HepG2 (cell line): ENCODE measurements around the gene ATP7A. TPM values are rescaled to one million over a fixed set of nuclear protein-coding genes. Genes with fewer than 3 reads are reported as not detected.
"Not testable (repeated sequence)": the region's sequence is repeated elsewhere in the genome, so short reads cannot be mapped to it uniquely, and the experiment has no call there.

Source experiments
- ATAC-seq: fragments of 200-7000 bp; cut with Tn5 transposase; 3 replicates; pipeline ENCODE4 v1.9.1; 2020; ENCODE audit warnings: mild to moderate bottlenecking, moderate library complexity
- BruUV-seq: library from RNA; stranded (reverse); fragments of 400-500 nt; replicated peaks from 2 replicates; lab custom pipeline; 2021; lab: Mats Ljungman, UMichigan
- CTCF ChIA-PET: fragments of 300-600 bp; formaldehyde crosslinking; extraction: SDS; loops from one replicate; lab custom pipeline; 2021; ENCODE audit warnings: low total read pairs, inconsistent platforms, low intra/inter-chr PET ratio; lab: Yijun Ruan, JAX
- POLR2A ChIA-PET: fragments of 350-600 bp; sonication (Branson Sonifier 250); formaldehyde crosslinking; loops from one replicate; lab custom pipeline; 2020; ENCODE audit warnings: antibody characterized with exemption, inconsistent platforms; lab: Yijun Ruan, JAX
- DNase-seq: peaks from one replicate; pipeline ENCODE4 v3.0.0-alpha.2; 2015; ENCODE audit warnings: low spot score
- FAIRE-seq: peaks from 3 replicates; lab custom pipeline; 2011; peaks lifted over from hg19 to GRCh38; lab: Jason Lieb, UNC
- H2AFZ ChIP-seq: one replicate; pipeline ENCODE4 v1.6.1; 2011; ENCODE audit warnings: low read length, inconsistent platforms
- H3K27ac ChIP-seq: fragments of 300-600 bp; 3 replicates; pipeline ENCODE4 v1.8.0; 2011; ENCODE audit warnings: mixed run types, mild to moderate bottlenecking, mixed read lengths, low read length, inconsistent platforms; ENCODE audit not compliant: insufficient read depth; ENCODE audit errors: extremely low read length
- H3K27me3 ChIP-seq, 2 experiments: fragments of 200-600 bp in 1 of 2; 2 replicates in 1 of 2; 3 replicates in 1 of 2; pipeline versions ENCODE4 v1.6.0 to v1.8.0; 2011; ENCODE audit warnings: low read length in 2 of 2, mild to moderate bottlenecking in 2 of 2, moderate library complexity in 2 of 2, inconsistent platforms in 1 of 2; ENCODE audit not compliant: insufficient read depth in 2 of 2, control insufficient read depth in 1 of 2
- H3K36me3 ChIP-seq, 2 experiments: fragments of 200-600 bp in 1 of 2; replicated peaks in 1 of 2; 2 replicates in 1 of 2; 3 replicates in 1 of 2; pipeline versions ENCODE4 v1.5.1 to v1.8.0; 2011; ENCODE audit warnings: low read length in 2 of 2, inconsistent platforms in 1 of 2; ENCODE audit not compliant: insufficient read depth in 2 of 2, control insufficient read depth in 1 of 2
- H3K4me1 ChIP-seq: 2 replicates; pipeline ENCODE4 v1.5.1; 2012; ENCODE audit warnings: low read length, inconsistent platforms; ENCODE audit not compliant: insufficient read depth
- H3K4me2 ChIP-seq: 2 replicates; pipeline ENCODE4 v1.6.0; 2011; ENCODE audit warnings: low read depth, low read length, inconsistent platforms
- H3K4me3 ChIP-seq, 3 experiments: fragments of 200-600 bp in 1 of 3; sonication (generic), shearing (Covaris generic) in 1 of 3; replicated peaks in 1 of 3; 2 replicates each; pipeline ENCODE4 v1.5.1; 2011 to 2016; ENCODE audit warnings: low read length in 3 of 3, inconsistent platforms in 2 of 3, low read depth in 2 of 3, mild to moderate bottlenecking in 2 of 3, control low read depth in 1 of 3, mixed read lengths in 1 of 3; ENCODE audit not compliant: insufficient read depth in 1 of 3
- H3K79me2 ChIP-seq: one replicate; pipeline ENCODE4 v1.6.1; 2011; ENCODE audit warnings: low read length, inconsistent platforms; ENCODE audit not compliant: insufficient read depth
- H3K9ac ChIP-seq: 2 replicates; pipeline ENCODE4 v1.6.0; 2011; ENCODE audit warnings: mild to moderate bottlenecking, low read depth, low read length, inconsistent platforms; ENCODE audit not compliant: insufficient read depth
- H3K9me3 ChIP-seq: 2 replicates; pipeline ENCODE4 v1.5.1; 2012; ENCODE audit warnings: mild to moderate bottlenecking, low read length
- H4K20me1 ChIP-seq: 2 replicates; pipeline ENCODE4 v1.6.0; 2011; ENCODE audit warnings: inconsistent platforms, mild to moderate bottlenecking, low read length, moderate library complexity; ENCODE audit not compliant: insufficient read depth
- DZIP1 ChIP-seq: sonication (generic); formaldehyde crosslinking; IDR thresholded peaks from 2 replicates; pipeline ENCODE4 v1.5.0; 2020; ENCODE audit warnings: mild to moderate bottlenecking, missing genetic modification reagents
- KDM6A ChIP-seq: IDR thresholded peaks from 2 replicates; pipeline ENCODE4 v1.6.1; 2016; ENCODE audit warnings: low read depth
- NRL ChIP-seq: sonication (generic); formaldehyde crosslinking; IDR thresholded peaks from 2 replicates; pipeline ENCODE4 v1.5.0; 2020; ENCODE audit warnings: missing genetic modification reagents, mild to moderate bottlenecking, moderate library complexity, borderline replicate concordance
- RNF219 ChIP-seq: sonication (generic); formaldehyde crosslinking; IDR thresholded peaks from 2 replicates; pipeline ENCODE4 v1.5.0; 2020; ENCODE audit warnings: mild to moderate bottlenecking, missing genetic modification reagents
- ZBTB46 ChIP-seq: sonication (generic); formaldehyde crosslinking; IDR thresholded peaks from 2 replicates; pipeline ENCODE4 v1.4.0; 2020; ENCODE audit warnings: mild to moderate bottlenecking, missing genetic modification reagents, borderline replicate concordance
- ZNF430 ChIP-seq: sonication (generic); formaldehyde crosslinking; IDR thresholded peaks from 2 replicates; pipeline ENCODE4 v1.9.0; 2021; ENCODE audit warnings: mild to moderate bottlenecking, missing genetic modification reagents
- ZNF501 ChIP-seq: sonication (generic); formaldehyde crosslinking; IDR thresholded peaks from 2 replicates; pipeline ENCODE4 v1.5.1; 2020; ENCODE audit warnings: mild to moderate bottlenecking, moderate library complexity, missing genetic modification reagents
- ZNF672 ChIP-seq: sonication (generic); formaldehyde crosslinking; IDR thresholded peaks from 2 replicates; pipeline ENCODE4 v1.8.1; 2022; ENCODE audit warnings: missing genetic modification reagents
- WGBS: methylation state at CpG from one replicate; pipeline ENCODE4 v1.1.6; 2017; ENCODE audit warnings: low lambda C conversion rate; 5-methylcytosine and 5-hydroxymethylcytosine counted together
- in situ Hi-C: cut with HindIII; loops from 2 replicates; pipeline ENCODE4 v1.10.0; 2017; ENCODE audit warnings: low pct_unique_long_range_greater_than_20kb; ENCODE audit not compliant: extremely low pct_ligation_motif_present
- intact Hi-C: fragments of 100-400 bp; cut with micrococcal nuclease; formaldehyde crosslinking; loops from one replicate; pipeline ENCODE4 v1.10.0; 2022; ENCODE audit not compliant: unreplicated experiment
- polyA plus RNA-seq, 8 experiments: library from polyadenylated mRNA; depleted of rRNA in 3 of 8; stranded (reverse) in 7 of 8; unstranded in 1 of 8; fragments of >200 nt; fragmentation: Illumina TruSeq in 4 of 8; extraction: Trizol in 4 of 8; gene quantifications; 2 replicates each; pipeline versions ENCODE4 v1.2.1 to v1.2.3, GENCODE V29; 2011 to 2016; ENCODE audit warnings: low read depth in 4 of 8, missing spikeins in 1 of 8, mixed read lengths in 1 of 8; ENCODE audit not compliant: insufficient read depth in 1 of 8
- total RNA-seq, 5 experiments: library from RNA; depleted of rRNA; stranded (reverse); fragments of >200 nt; fragmentation: Illumina TruSeq; extraction: Trizol; gene quantifications; 2 replicates each; pipeline ENCODE4 v1.2.3, GENCODE V29; 2016; ENCODE audit warnings: low read depth in 1 of 5

ATP7A gene
- total and polyA plus RNA-seq, 2 of the 13 experiments (the other 11 are each of a cell fraction or from before 2014, with no cell fraction given) = 1.7 to 4.7 TPM

GRCh38 chrX:78075787-78076389 lies 165.4 kb downstream of the ATP7A start:
- Histone ChIP-seq H3K27ac (no peak overlapping the region), H3K9me3 (no peaks in the 10 kb centered on the region), H3K79me2 (no peaks in the 10 kb centered on the region), H3K4me1 (no peaks in the 10 kb centered on the region), H3K9ac (no peak overlapping the region), H2AFZ (no peak overlapping the region), H3K4me2 (no peak overlapping the region), H3K27me3 (no peaks in the 10 kb centered on the region), H3K36me3 (no peaks in the 10 kb centered on the region), H4K20me1 (no peaks in the 10 kb centered on the region), H3K4me3 (no peak overlapping the region)
- no TSS peak for BruUV-seq
- ATAC-seq (no peak), FAIRE-seq (no peak), DNase-seq (no peak)
- CTCF ChIA-PET = no interaction called here
- POLR2A ChIA-PET = no interaction called here
- in situ Hi-C loops (no loop called here), intact Hi-C loops (no loop called here)
- WGBS = 6% methylated on average over 5 of the region's 5 CpGs
- no peak for TF ChIP-seq ZNF430 (CRISPR knock-in tag)
- TF ChIP-seq DZIP1 (CRISPR knock-in tag) = no peak
- TF ChIP-seq KDM6A = no peak
- TF ChIP-seq ZBTB46 (CRISPR knock-in tag) = no peak
- TF ChIP-seq ZNF672 (CRISPR knock-in tag) = no peak
- no peak for TF ChIP-seq NRL (CRISPR knock-in tag)
- no peak for TF ChIP-seq ZNF501
- TF ChIP-seq RNF219 (CRISPR knock-in tag) = no peak

- POLR2A ChIA-PET, CTCF ChIA-PET, in situ Hi-C loops, H4K20me1 ChIP-seq, ATAC-seq, DNase-seq, H3K4me3 ChIP-seq, H3K4me2 ChIP-seq, H3K27ac ChIP-seq, H3K36me3 ChIP-seq, H3K27me3 ChIP-seq, H3K4me1 ChIP-seq, BruUV-seq, H3K9ac ChIP-seq, FAIRE-seq, H3K9me3 ChIP-seq, H2AFZ ChIP-seq, H3K79me2 ChIP-seq, intact Hi-C loops: not testable (repeated sequence)
- WGBS = 67% methylated on average over 6 of the region's 6 CpGs
Observed at GRCh38 chrX:78081413-78081812, 170.9 kb downstream of the ATP7A start.
